Osteocyte (in vitro differentiated cells): ENCODE measurements around the gene DEFB113. TPM values are rescaled to one million over a fixed set of nuclear protein-coding genes. Genes with fewer than 3 reads are reported as not detected.

Experiments used
- DNase-seq: peaks from one replicate; pipeline ENCODE4 v3.0.0; 2021; ENCODE audit warnings: mixed read lengths; ENCODE audit not compliant: unreplicated experiment; ENCODE audit errors: extremely low spot score
- H3K27ac Mint-ChIP-seq: one replicate; pipeline ENCODE4 v1.8.0; 2021; ENCODE audit warnings: mild to moderate bottlenecking, mixed read lengths; ENCODE audit not compliant: unreplicated experiment
- H3K27me3 Mint-ChIP-seq: one replicate; pipeline ENCODE4 v1.8.0; 2021; ENCODE audit warnings: mixed read lengths; ENCODE audit not compliant: unreplicated experiment
- H3K36me3 Mint-ChIP-seq: one replicate; pipeline ENCODE4 v1.8.0; 2021; ENCODE audit warnings: mixed read lengths; ENCODE audit not compliant: unreplicated experiment
- H3K4me1 Mint-ChIP-seq: one replicate; pipeline ENCODE4 v1.8.0; 2021; ENCODE audit warnings: mixed read lengths; ENCODE audit not compliant: unreplicated experiment
- H3K4me3 Mint-ChIP-seq: one replicate; pipeline ENCODE4 v1.8.0; 2021; ENCODE audit warnings: mild to moderate bottlenecking, moderate library complexity, mixed read lengths; ENCODE audit not compliant: unreplicated experiment
- H3K9me3 Mint-ChIP-seq: one replicate; pipeline ENCODE4 v1.8.0; 2021; ENCODE audit warnings: mixed read lengths; ENCODE audit not compliant: unreplicated experiment
- CTCF ChIP-seq: fragments of 200-600 bp; sonication (generic); IDR thresholded peaks from 2 replicates; pipeline ENCODE4 v1.5.0; 2021; ENCODE audit warnings: antibody characterized with exemption, mild to moderate bottlenecking, moderate library complexity
- total RNA-seq: library from RNA; stranded (reverse); gene quantifications from 2 replicates; pipeline ENCODE4 v1.2.1, GENCODE V29; 2021

DEFB113 gene
- total RNA-seq, 1 donor from 2014 or later: not detected

- Mint-ChIP-seq H3K27ac (no peak overlapping the region), H3K36me3 (no peaks in the 10 kb centered on the region), H3K27me3 (peaks cover 3% of the 10 kb centered on the region), H3K9me3 (no peaks in the 10 kb centered on the region), H3K4me3 (no peak overlapping the region), H3K4me1 (no peaks in the 10 kb centered on the region)
- no peak for TF ChIP-seq CTCF
- no peak for DNase-seq
Observed at GRCh38 chr6:49933526-49933925, 35.9 kb downstream of the DEFB113 start.

- Mint-ChIP-seq H3K4me1 (no peaks in the 10 kb centered on the region), H3K4me3 (no peak overlapping the region), H3K9me3 (no peaks in the 10 kb centered on the region), H3K27me3 (no peaks in the 10 kb centered on the region), H3K27ac (no peak overlapping the region), H3K36me3 (no peaks in the 10 kb centered on the region)
- TF ChIP-seq CTCF: no peak
- DNase-seq: no peak
Observed at GRCh38 chr6:49929340-49929739, 40.1 kb downstream of the DEFB113 start.

- Mint-ChIP-seq H3K4me1 (no peaks in the 10 kb centered on the region), H3K9me3 (no peaks in the 10 kb centered on the region), H3K27ac (no peak overlapping the region), H3K27me3 (no peaks in the 10 kb centered on the region), H3K4me3 (no peak overlapping the region), H3K36me3 (no peaks in the 10 kb centered on the region)
- no peak for TF ChIP-seq CTCF
- DNase-seq: no peak
Observed at GRCh38 chr6:49923826-49924225, 45.6 kb downstream of the DEFB113 start.

- Mint-ChIP-seq H3K36me3 (no peaks in the 10 kb centered on the region), H3K27me3 (no peaks in the 10 kb centered on the region), H3K9me3 (no peaks in the 10 kb centered on the region), H3K4me3 (no peak overlapping the region), H3K4me1 (no peaks in the 10 kb centered on the region), H3K27ac (no peak overlapping the region)
- no peak for TF ChIP-seq CTCF
- DNase-seq: no peak
Observed at GRCh38 chr6:49919935-49920644, 49.3 kb downstream of the DEFB113 start.

- H3K4me1 Mint-ChIP-seq: no peaks in the 10 kb centered on the region
Observed at GRCh38 chr6:49919261-49919660, 50.2 kb downstream of the DEFB113 start.

More at GRCh38 chr6:49919261-49919660, 50.2 kb downstream of the DEFB113 start:
- H3K4me3 Mint-ChIP-seq: no peak overlapping the region
- no peak overlapping the region for H3K27ac Mint-ChIP-seq
- H3K27me3 Mint-ChIP-seq: no peaks in the 10 kb centered on the region
- no peaks in the 10 kb centered on the region for H3K9me3 Mint-ChIP-seq
- no peak for TF ChIP-seq CTCF
- no peak for DNase-seq
- H3K36me3 Mint-ChIP-seq: no peaks in the 10 kb centered on the region
